Stimulated activated CD8-positive, alpha-beta memory T cell treated with anti-CD3 and anti-CD28 coated beads, Interleukin-7, amount 100 ng/mL, for 1 hour (primary cell): ENCODE measurements around the gene TXNDC16.

ENCODE experiments used
- DNase-seq, 2 donors: peaks; one replicate each; pipeline ENCODE4 v3.0.0-alpha.2; 2020; ENCODE audit warnings: low read depth in 2 of 2

TXNDC16 gene

DNA sequence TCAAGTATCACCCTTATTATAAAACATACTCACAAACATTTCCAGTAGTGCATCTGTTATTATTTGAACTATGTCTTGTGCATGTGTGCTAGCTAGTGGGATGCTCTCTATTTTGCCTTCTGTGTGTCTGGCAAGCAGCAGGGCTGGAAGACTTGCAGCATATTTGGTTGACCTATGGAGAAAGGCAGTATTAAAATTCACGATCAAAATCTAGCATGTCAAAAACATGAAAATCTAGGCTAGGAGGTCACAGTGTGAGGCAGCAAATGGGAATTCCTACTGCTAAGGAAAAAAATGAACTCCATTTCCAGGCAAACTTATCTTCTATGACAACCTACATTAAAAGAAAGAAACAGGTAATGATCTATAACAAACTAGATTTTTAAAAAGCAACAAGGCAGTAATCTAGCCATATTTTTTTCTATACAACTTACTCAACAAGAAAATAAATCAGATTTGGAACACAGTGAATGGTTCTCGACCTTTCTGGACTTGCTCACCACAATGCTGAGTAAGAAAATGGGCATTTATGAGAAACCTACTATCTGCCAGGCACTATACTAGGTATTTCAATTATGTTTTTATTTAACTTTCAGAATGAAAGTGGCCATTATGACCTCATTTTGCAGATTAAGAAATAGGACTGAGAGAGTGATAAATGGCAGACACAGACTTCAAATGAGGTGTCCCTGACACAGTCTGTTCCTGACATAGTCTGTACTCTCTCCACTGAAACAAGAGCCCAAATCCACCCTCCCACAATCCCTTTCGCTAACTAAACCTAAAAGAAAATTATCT is 96.8 kb downstream of the TXNDC16 start:
- no peak for DNase-seq

DNA sequence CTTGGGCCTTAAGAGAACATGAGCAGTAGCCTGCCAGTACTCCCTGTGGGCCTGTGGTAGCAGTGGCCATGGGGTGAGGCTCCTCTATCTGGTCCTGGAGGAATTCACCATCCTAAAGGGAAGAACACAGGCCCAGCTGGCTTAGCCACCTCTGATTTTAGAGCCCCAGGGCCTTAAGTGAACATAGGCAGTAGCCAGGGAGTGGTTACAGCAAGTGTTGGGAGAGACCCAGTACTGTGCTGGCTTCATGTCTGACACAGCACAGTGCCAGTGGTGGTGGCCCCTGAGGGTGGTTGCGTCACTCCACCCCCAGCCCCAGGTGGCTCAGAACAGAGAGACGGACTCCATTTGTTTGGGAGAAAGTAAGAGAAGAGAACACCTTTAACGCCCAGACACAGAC is 105.1 kb downstream of the TXNDC16 start:
- DNase-seq: no peak

DNA sequence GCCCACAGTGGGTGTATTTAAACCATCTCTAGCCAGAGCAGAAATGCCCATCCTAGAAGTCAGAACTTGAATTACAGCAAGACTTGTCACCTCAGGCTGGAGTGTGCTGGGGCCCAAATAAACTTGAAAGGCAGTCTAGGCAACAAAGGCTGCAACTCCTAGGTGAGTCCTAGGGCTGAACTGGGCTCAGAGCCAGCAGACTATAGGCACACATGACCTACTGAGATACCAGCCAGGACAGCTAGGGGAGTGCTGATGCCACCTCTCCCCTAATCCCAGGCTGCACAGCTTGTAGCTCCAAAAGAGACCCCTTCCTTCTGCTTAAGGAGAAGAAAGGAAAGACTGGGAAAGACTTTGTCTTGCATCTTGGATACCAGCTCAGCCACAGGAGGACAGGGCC is 106.0 kb downstream of the TXNDC16 start:
- DNase-seq: no peak

DNA sequence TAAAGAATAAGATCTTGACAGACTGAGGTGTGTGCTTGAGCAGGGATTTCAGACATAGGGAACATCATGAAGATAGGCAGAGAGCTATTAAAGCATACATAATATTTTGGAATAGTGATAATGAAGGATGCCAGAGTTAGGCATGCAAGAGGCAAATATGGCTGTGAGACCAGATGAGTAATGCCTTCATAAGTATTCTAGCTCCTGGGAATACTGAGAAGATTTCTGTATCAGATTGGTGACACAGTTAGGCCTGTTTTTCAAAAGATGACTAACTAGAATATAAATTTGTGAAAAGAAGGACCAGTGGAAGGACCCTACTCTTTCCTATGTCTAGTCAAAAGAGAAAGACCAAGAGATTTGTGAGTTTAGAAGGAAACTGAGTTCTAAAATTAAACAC is 108.8 kb downstream of the TXNDC16 start:
- no peak for DNase-seq

DNA sequence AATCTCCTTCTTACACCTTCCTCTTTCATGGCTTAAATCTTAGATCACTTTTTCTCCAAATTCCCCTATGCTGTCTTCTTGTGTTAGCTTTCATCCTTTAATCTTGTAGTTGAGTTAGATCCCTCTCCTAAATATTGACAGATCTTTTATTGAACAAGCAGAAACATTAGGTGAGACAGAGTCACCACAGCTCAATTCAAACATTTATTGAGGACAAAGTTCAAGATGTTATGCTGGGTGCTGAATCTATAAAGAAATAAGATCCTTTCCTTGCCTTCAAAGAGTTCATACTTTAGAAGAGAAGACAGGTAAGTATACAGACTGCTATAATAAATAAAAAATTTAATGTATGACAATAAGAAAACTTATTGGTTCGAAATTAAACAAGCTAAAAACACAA is 109.7 kb downstream of the TXNDC16 start:
- no peak for DNase-seq

DNA sequence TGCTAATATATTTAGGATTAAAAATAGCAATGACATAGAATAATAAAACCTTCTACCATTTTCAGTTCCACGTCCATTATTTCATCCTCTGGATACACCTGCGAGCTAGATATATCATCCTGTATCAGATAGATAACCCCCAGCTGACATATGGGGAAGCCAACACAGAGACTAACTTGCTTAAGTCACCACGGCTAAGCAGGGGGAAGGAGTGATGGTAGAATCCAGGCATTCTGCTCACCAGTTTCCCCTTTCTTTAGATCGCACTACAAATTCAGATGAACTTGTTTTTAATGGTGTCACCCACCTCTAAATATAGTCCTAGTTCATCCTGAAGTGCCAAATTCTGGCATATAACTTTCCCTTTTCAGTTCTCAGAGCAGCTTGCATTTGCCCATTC is 110.1 kb downstream of the TXNDC16 start:
- no peak for DNase-seq

DNA sequence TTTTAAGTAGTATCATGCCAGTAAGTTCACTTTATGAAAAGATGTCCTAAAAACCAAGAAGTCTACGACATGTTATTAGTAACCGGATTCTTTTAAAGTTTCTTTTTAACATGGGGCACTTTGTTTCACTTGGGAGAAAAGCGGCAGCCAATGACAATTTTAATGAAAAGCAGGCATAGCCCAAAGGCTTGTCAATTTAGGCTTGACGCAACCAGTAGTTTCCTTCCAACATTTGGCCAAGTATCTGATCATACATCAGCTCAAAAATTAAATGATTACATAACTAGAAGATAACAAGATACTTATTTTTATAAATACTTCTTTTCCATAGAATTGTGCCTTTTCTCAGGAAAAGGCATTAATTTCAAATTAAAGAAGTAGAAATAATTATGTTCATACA is 112.8 kb downstream of the TXNDC16 start:
- no peak for DNase-seq

DNA sequence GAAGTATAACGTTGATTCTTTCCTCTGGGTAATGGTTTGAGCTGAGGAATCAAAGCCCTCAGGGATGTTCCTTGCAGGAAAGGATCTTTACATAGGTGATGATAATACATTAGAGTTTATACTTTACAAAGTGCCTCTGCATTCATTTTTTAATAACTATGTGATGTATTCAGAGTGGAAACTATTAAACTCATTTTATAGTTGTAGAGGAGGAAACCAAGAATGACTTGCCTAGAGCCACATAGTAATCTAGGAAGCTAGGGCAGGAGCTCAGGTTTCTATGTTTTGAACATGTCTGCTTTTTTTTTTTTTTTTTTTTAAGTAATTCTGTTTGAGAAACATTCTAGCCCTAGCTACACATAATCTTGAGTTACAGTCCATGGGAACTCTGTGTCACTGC is 117.3 kb downstream of the TXNDC16 start:
- DNase-seq: no peak

DNA sequence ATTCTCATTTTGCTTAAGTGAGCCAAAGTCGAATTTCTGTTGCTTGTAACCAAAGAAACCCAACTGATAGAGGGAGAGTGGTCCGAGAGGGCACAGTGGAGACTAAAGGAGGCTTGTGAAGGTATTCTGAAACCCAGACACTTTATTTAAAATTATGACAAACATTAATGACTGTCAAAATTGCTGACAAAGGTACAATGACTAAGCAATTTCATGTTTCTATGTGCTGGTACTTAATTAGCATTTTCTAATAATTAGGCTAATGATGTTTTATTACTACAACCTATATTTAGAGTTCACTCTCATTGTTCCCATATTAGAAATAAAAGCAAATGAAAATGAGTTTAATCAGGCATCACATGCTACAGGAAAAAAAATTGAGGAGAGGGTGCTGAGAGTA is 121.8 kb downstream of the TXNDC16 start:
- DNase-seq: no peak

DNA sequence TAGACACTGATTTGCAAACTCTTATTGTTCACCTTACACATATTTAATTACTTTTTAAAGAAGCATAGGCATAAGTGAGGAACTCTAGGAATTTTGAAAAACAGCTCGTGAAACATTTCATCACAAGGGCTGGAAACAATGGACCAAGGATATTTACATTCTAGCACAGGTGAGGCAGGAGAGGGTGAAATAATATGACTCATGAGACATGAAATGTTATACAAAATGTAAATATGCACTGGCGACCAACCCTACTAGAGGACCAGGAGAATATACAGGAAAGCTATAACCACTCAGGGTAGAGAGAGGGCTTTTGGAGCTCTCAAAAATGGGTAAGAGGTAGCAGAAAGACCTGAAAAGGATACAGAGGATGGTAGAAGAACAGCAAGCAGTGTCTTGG is 122.9 kb downstream of the TXNDC16 start:
- DNase-seq: no peak

DNA sequence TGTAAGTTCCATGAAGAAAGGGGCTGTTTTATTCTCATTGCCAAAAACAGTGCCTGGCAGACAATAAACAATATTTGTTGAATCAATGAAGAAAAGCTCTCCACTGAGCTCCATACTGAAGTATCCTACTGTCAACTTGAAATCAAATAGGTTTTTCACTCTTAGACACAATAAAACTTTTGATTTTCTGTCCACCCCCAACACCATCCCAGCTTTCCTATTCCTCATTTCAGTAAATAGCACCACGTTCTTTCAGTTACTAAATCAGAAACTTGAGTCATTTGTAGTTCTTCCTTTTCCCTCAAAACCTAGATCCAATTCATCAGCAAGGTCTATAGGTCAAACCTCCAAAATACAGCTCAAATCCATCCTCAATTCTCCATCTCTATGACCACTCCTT is 124.8 kb downstream of the TXNDC16 start:
- no peak for DNase-seq

DNA sequence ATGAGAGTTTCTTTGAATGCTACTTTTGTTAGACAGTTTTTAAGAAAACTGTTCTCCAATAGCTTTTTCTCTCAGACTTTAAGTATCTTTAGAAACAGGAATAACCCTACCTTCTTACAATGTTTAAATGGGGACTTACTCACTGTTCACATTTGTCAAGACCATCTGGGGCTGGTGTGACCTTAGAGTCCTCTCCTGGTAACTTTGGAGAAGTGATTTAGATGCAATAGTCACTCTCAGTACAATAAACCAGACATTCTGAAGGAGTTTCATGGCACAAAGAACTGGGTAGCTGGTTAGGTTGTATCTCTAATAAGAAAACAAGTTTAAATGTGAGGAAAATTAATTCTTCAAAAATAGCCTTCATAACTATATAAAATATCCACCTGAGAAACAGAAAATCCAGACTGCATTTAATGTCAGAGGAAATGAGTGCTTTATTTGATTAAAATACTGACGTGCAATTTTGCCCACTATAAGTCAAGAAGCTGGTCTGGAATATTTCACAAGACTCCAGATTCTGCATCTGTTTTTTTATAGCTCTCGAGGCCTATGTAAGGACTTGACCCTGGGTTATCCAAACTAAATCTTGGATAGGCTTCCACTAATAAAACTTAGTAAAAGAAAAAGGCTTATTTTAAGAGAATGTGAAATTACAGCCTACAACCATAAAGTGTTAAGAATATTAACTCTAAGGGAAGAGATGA is 129.5 kb downstream of the TXNDC16 start:
- no peak for DNase-seq

DNA sequence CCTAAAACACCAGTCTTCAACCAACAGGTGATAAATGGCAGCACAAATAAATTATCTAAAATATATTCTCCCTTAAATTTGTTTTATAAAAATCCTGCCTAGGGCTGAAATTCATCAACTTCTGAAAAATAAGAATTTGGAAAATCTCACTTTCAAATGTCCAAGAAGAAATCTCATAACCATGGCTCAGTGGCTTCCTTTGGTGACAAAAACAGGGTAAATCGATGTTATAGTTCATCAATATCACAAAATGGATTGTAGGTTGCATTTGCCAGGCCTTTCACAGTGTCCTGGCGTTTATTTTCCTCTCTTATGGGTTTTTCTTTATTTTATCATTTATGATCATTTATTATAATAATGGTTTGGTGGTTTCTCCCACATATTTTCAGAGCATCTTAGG is 135.2 kb downstream of the TXNDC16 start:
- no peak for DNase-seq

DNA sequence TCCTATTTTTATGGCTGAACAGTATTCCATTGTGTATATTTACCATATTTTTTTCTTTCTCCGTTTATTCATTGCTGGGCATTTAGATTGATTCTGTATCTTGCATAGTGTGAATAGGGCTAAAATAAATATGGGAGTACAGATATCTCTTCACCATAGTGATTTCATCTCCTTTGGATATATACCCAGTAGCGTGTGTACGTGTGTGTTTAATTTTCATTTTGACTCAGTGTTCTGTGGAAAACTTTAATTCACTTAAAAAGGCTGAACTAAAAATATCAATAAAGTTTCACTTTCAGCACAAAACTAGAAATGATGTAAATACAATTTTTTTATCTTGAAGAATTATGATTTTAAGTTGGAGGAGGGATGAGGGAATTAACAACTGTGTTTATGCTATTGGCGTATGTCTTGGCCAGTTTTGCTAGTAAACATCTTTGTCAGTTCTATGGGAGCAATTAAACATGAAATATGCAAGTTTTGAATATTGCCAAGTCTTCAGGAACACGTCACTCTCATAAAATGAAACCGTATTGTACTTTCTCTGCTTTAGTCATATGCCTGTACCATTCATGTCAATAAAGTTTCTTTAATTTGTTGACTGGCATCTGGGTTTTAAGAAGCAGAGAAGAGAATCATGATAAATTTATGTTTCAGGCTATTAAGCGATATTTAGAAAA is 138.4 kb downstream of the TXNDC16 start:
- no peak for DNase-seq

DNA sequence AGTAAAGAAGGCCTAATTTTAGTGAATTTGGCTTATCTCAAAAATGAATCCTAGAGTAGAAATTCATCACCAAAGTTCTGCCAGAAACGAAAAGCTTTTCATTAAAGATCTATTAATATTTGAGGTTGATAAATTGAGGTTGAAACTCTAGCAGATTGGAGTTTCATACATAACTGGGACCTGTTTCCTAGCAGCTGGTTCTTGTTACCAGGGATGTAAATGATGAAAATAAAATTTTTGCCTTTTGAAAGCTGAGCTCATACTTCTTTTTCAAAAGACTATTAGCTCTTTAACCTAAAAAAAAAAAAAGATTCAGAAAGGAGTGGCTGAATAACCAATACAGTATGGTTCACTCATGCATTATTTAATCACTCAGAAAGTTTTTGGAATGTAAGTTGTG is 139.9 kb downstream of the TXNDC16 start:
- no peak for DNase-seq

DNA sequence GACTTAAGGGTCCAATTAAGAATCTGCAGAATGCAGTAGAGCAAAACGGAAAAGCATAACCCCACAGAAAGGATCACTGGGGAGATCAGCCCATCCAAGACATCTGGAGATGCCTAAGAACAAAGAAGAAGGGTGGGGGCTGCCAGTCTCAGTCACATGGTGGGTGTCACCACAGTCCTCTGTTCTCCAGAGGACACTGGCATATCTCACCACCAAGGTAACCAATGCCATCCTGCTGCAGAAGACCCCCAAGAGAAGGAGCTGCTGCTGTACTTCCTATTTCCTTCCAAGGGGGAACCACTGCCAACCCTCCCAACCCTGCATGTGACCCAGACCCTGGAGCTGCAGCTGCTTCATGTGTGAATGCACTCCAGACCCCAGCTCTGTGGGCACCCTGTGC is 147.0 kb downstream of the TXNDC16 start:
- DNase-seq: no peak

DNA sequence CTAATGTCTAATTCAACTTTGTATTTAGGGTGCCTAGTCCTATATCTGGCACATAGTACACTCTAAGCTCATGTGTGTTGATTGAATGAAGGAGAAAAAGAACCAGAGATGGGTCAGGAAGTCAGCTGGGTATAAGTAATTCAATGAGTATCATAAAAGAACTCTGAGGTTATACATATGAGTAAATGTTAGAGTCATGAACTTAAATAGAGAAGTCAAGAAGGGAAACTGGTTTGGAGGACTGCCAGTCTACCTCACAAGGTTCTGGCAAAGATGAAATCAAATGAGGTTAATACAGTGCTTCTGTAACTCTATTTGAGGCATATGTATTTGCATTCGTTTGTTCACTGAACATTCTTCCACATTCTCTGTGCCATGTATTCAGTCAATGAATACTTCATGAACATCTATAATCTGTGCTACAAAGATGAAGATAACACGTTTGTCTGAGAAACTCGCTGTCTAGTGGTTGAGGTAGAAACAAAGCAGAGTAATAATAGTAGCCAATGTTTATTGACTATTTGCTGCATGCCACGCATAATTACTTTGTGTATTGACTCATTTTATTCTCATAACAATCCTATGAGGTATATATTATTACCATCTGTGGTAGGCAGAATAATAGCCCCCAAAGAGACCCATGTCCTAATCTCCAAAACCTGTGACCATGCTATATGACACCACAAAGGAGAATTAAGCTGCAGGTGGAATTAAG is 149.3 kb downstream of the TXNDC16 start:
- no peak for DNase-seq

DNA sequence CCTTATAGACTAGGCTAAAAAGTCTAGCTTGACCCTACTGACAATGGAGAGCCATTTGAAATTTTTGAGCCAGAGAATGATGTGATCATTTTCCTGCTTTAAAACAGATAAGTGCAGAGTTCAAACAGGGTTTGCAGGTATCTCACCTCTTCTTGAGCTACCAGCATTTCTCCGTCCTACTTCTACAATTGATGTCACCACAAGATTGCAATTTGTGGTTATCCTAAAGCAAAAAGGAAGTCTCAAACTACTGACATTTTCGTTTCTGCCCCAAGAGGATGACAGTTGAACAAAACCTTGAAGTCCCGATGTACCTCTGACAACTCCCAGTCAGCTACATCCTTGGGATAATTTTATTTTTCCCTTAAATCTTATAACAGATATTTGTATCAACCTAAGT is 151.5 kb downstream of the TXNDC16 start:
- no peak for DNase-seq

DNA sequence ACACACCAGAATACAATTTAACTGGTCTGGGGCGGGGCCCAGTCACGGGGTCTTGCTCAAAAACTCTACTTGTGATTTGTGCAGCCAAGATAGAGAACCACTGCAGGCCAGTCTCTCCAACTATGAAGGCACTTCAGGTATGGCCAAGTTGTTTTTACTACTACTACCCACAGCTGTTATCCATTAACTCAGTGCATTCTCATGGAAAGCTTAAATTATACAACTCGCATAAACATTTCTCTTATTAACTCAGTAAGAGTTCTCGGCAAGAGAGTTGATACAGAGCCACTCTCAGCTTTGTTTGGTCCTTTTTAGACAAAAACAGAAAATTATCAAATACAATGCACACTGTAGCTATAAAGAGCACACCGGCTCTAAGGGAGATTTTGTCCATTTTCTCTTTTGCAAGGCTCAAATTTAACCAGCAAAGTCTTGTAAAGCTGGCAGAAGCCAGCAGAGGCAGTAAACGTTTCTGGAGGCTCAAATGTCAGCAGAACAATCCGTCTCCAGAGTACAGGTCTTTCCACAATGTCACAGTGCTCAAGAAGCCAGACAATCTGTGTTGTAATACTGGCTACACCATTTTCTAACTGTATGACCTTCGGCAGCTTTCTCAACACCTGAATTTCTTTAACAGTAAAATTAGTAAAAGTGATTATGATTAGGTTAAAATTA is 152.2 kb downstream of the TXNDC16 start:
- DNase-seq: no peak

DNA sequence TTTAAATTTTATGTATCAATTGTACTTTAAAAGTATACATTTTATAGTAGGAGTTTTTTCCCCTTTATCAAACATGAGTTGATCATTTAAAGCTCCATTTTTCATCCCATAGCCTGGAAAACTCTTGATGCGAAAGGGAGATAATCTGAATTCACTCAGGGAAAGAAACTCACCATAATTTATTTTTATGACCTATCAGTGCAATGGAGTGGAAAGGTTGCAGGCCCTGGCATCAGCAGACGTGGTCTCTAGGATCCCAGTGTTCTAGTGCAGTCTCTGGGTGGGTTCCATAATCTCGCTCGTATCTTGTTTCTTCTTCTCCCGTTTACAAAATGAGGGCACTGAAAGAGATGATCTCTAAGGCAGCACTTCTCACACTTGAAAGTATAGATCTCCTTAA is 153.2 kb downstream of the TXNDC16 start:
- no peak for DNase-seq

DNA sequence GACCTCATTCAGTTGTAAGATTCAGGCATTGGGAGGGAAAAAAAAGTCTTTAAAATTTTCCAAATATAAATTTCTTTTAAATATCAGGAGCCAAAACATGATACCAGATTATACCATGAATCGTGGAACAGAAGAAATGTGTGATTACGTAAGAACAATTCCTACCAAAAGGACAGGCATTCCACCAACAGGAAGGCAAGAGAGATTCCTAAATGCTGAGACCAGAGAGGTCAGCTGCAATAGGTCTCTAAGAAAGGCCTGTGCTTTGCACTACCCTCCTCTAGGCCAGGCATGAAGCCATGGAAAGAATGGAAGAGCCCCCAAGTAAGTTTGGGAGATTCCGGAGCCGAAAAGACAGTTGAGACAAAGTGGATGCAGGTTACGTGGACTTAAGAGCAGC is 154.5 kb downstream of the TXNDC16 start:
- no peak for DNase-seq

DNA sequence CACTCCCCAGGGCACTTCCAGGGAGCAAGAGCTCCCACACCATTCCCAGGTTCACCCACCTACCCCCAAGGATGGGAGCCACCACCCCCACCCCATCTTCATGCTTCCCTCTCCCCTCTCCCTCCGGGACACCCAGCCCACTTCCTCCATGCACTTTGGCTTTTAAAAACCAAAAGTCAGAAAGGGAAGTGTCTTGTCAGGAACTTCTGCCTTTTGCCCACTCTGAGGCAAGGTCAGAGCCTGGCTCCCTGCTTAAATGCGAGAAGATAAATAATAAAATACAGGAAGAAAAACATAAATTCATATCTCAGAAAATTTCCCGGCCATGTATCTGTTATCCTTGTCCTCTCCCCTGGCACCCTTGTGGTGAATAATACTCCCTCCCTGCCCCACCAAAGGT is 156.6 kb downstream of the TXNDC16 start:
- DNase-seq: no peak
